Erythroblast (primary cell): ENCODE measurements around the gene ATP6V0B.

ENCODE experiments used
- GATA1 ChIP-seq: IDR thresholded peaks from 2 replicates; pipeline ENCODE4 v1.6.1; 2011; ENCODE audit warnings: low read depth, mild to moderate bottlenecking, control low read depth, low read length, moderate library complexity
- POLR2A ChIP-seq: IDR thresholded peaks from 2 replicates; pipeline ENCODE4 v1.6.1; 2011; ENCODE audit warnings: mild to moderate bottlenecking, low read length

GRCh38 chr1:43979528-43980254, 4.9 kb downstream of the ATP6V0B start:
- TF ChIP-seq POLR2A, result no peak
- no peak for TF ChIP-seq GATA1
